Thyroid gland (tissue), 4 donors: Measurements from ENCODE around the gene DDX42. TPM values are rescaled to one million over a fixed set of nuclear protein-coding genes. Genes with fewer than 3 reads are reported as not detected.

Experiments
- DNase-seq, 2 donors: peaks; one replicate each; pipeline ENCODE4 v3.0.0-alpha.2; 2019
- H3K27ac ChIP-seq, 3 donors: fragments of 200-600 bp; sonication (generic); 1 replicate in 2 of 3; 2 replicates in 1 of 3; pipeline ENCODE4 v1.5.1; 2016 to 2019; ENCODE audit warnings: mild to moderate bottlenecking in 1 of 3, moderate library complexity in 1 of 3
- H3K27me3 ChIP-seq: fragments of 200-600 bp; sonication (generic); one replicate; pipeline ENCODE4 v1.5.1; 2019
- H3K36me3 ChIP-seq, 2 donors: fragments of 200-600 bp; sonication (generic); one replicate each; pipeline ENCODE4 v1.5.1; 2016 to 2019
- H3K4me1 ChIP-seq, 2 donors: fragments of 200-600 bp; sonication (generic); one replicate each; pipeline ENCODE4 v1.5.1; 2017 to 2019
- H3K4me3 ChIP-seq, 3 donors: fragments of 200-600 bp; sonication (generic); replicated peaks in 1 of 3; 1 replicate in 2 of 3; 2 replicates in 1 of 3; pipeline ENCODE4 v1.5.1; 2016; ENCODE audit warnings: mild to moderate bottlenecking in 1 of 3
- H3K9me3 ChIP-seq: fragments of 200-600 bp; sonication (generic); one replicate; pipeline ENCODE4 v1.5.1; 2017
- CTCF ChIP-seq, 6 experiments: fragments of 200-600 bp in 3 of 6; fragments of 450-650 bp in 3 of 6; sonication (generic) in 3 of 6; IDR thresholded peaks; one replicate each; pipeline ENCODE4 v1.5.1; 2016 to 2019; ENCODE audit warnings: antibody characterized with exemption in 6 of 6, mild to moderate bottlenecking in 2 of 6, inconsistent platforms in 1 of 6, moderate library complexity in 1 of 6
- POLR2A ChIP-seq, 2 donors: fragments of 450-650 bp; IDR thresholded peaks; one replicate each; pipeline ENCODE4 v1.6.1; 2017; ENCODE audit warnings: antibody characterized with exemption in 2 of 2, mild to moderate bottlenecking in 2 of 2, moderate library complexity in 1 of 2
- WGBS, 2 donors: methylation state at CpG; one replicate each; pipeline ENCODE4 v1.1.5; 2017; 5-methylcytosine and 5-hydroxymethylcytosine counted together
- intact Hi-C: fragments of 100-400 bp; cut with DNase I; formaldehyde crosslinking; loops from one replicate; pipeline ENCODE4 v1.15.1; 2023
- total RNA-seq, 4 donors: library from RNA; depleted of rRNA; stranded (reverse); fragments of >200 nt; gene quantifications; one replicate each; pipeline ENCODE4 v1.2.3, GENCODE V29; 2016

Gene DDX42
- total RNA-seq, 4 donors from 2014 or later = 76.3 to 138 (median 89.1) TPM

GRCh38 chr17:63798572-63799106, 24.7 kb downstream of the DDX42 start:
- H3K27me3 ChIP-seq = no peaks in the 10 kb centered on the region
- TF ChIP-seq POLR2A (IDR thresholded peaks at IDR 0.05) (no peak), CTCF (IDR thresholded peaks at IDR 0.05) (no peak)
- no peaks in the 10 kb centered on the region for H3K4me1 ChIP-seq
- H3K36me3 ChIP-seq = peaks cover 74 to 89% of the 10 kb centered on the region in 2 donors
- no peak overlapping the region for H3K27ac ChIP-seq
- DNase-seq = no peak
- no peak overlapping the region for H3K4me3 ChIP-seq
- intact Hi-C loops = no loop called here
- no peaks in the 10 kb centered on the region for H3K9me3 ChIP-seq
- WGBS, 2 donors = 92 to 95% methylated on average over 3 of the region's 3 CpGs

- H3K36me3 ChIP-seq = peaks cover 63 to 86% of the 10 kb centered on the region in 2 donors
- intact Hi-C loops = no loop called here
- no peak for DNase-seq
Measured at GRCh38 chr17:63800783-63801182, 26.8 kb downstream of the DDX42 start.

GRCh38 chr17:63804328-63804727, 30.4 kb downstream of the DDX42 start:
- Histone ChIP-seq H3K27ac (no peak overlapping the region), H3K4me3 (no peak overlapping the region), H3K27me3 (no peaks in the 10 kb centered on the region), H3K4me1 (no peaks in the 10 kb centered on the region), H3K36me3 (peaks cover 62 to 88% of the 10 kb centered on the region in 2 donors), H3K9me3 (no peaks in the 10 kb centered on the region)
- no peak for TF ChIP-seq POLR2A (IDR thresholded peaks at IDR 0.05)
- no peak for TF ChIP-seq CTCF (IDR thresholded peaks at IDR 0.05)
- no peak for DNase-seq
- intact Hi-C loops = no loop called here
- WGBS, 2 donors = 86 to 96% methylated on average over 1 of the region's 1 CpG

More at GRCh38 chr17:63800783-63801182, 26.8 kb downstream of the DDX42 start:
- H3K27me3 ChIP-seq = no peaks in the 10 kb centered on the region
- TF ChIP-seq POLR2A (IDR thresholded peaks at IDR 0.05) (no peak), CTCF (IDR thresholded peaks at IDR 0.05) (no peak)
- no peaks in the 10 kb centered on the region for H3K4me1 ChIP-seq
- WGBS, 2 donors = 96 to 100% methylated on average over 1 of the region's 1 CpG
- H3K4me3 ChIP-seq = no peak overlapping the region
- no peaks in the 10 kb centered on the region for H3K9me3 ChIP-seq
- H3K27ac ChIP-seq = no peak overlapping the region

- WGBS, 2 donors = 90% methylated on average over 2 of the region's 2 CpGs
Measured at GRCh38 chr17:63805591-63805990, 31.6 kb downstream of the DDX42 start.

More at GRCh38 chr17:63805591-63805990, 31.6 kb downstream of the DDX42 start:
- no peak for TF ChIP-seq POLR2A (IDR thresholded peaks at IDR 0.05)
- TF ChIP-seq CTCF (IDR thresholded peaks at IDR 0.05) = no peak
- intact Hi-C loops = no loop called here
- Histone ChIP-seq H3K27ac (no peak overlapping the region), H3K4me3 (no peak overlapping the region), H3K4me1 (no peaks in the 10 kb centered on the region), H3K9me3 (no peaks in the 10 kb centered on the region), H3K36me3 (peaks cover 63 to 88% of the 10 kb centered on the region in 2 donors), H3K27me3 (no peaks in the 10 kb centered on the region)
- no peak for DNase-seq
